BE2C (cell line): ENCODE data around the gene RCAN1.
"Not testable (repeated sequence)": the region's sequence is repeated elsewhere in the genome, so short reads cannot be mapped to it uniquely, and the experiment has no call there.

Source experiments
- DNase-seq: peaks from one replicate; pipeline ENCODE4 v3.0.0-alpha.2; 2020
- H3K27me3 ChIP-seq: fragments of 250-450 bp; sonication (Bioruptor Pico); 2 replicates; pipeline ENCODE4 v1.5.1; 2020; ENCODE audit warnings: mild to moderate bottlenecking
- H3K36me3 ChIP-seq: fragments of 250-450 bp; sonication (Bioruptor Pico); 2 replicates; pipeline ENCODE4 v1.5.1; 2020; ENCODE audit warnings: mild to moderate bottlenecking
- H3K4me1 ChIP-seq: fragments of 250-450 bp; sonication (Bioruptor Pico); 2 replicates; pipeline ENCODE4 v1.5.1; 2020
- H3K4me3 ChIP-seq: 2 replicates; pipeline ENCODE4 v1.5.1; 2011; ENCODE audit warnings: low read depth, low read length
- H3K9me3 ChIP-seq: fragments of 250-450 bp; sonication (Bioruptor Pico); 2 replicates; pipeline ENCODE4 v1.5.1; 2020
- CTCF ChIP-seq: IDR thresholded peaks from 2 replicates; pipeline ENCODE4 v1.5.1; 2012; ENCODE audit warnings: mild to moderate bottlenecking, low read depth, low read length

Gene RCAN1

DNA sequence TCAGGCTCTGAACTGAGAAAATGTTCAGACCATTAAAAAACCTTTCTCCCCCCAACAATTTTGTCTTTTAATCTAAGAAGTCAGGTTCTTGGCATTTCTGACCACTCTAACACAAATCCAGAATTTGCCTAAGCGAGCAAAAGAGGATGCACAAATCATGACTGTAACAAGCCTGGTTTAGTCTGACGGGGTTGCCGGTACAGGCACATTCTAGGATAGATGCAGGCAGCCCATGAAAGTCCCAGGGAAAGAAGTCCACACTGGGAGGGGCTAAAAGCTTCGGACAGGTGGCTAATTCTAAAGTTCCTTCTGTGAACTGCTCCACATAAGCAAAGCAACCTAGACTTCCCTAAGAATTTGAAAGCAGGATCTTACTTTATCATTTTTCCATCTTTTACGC, 54.9 kb downstream of the RCAN1 start:
- Histone ChIP-seq H3K36me3 (no peaks in the 10 kb centered on the region), H3K4me1 (no peaks in the 10 kb centered on the region), H3K27me3 (no peaks in the 10 kb centered on the region), H3K4me3 (no peak overlapping the region), H3K9me3 (no peaks in the 10 kb centered on the region)
- TF ChIP-seq CTCF, result no peak
- no peak for DNase-seq

- no peak for DNase-seq
- no peak overlapping the region for H3K4me3 ChIP-seq
- H3K9me3 ChIP-seq, result no peaks in the 10 kb centered on the region
- no peaks in the 10 kb centered on the region for H3K4me1 ChIP-seq
- no peaks in the 10 kb centered on the region for H3K36me3 ChIP-seq
- no peaks in the 10 kb centered on the region for H3K27me3 ChIP-seq
- no peak for TF ChIP-seq CTCF
Observed at GRCh38 chr21:34559089-34559631, 55.8 kb downstream of the RCAN1 start.

GRCh38 chr21:34558166-34558565, 56.7 kb downstream of the RCAN1 start:
- TF ChIP-seq CTCF, result no peak
- H3K9me3 ChIP-seq, result no peaks in the 10 kb centered on the region
- no peaks in the 10 kb centered on the region for H3K36me3 ChIP-seq
- no peaks in the 10 kb centered on the region for H3K27me3 ChIP-seq
- no peak for DNase-seq
- no peaks in the 10 kb centered on the region for H3K4me1 ChIP-seq
- no peak overlapping the region for H3K4me3 ChIP-seq

DNA sequence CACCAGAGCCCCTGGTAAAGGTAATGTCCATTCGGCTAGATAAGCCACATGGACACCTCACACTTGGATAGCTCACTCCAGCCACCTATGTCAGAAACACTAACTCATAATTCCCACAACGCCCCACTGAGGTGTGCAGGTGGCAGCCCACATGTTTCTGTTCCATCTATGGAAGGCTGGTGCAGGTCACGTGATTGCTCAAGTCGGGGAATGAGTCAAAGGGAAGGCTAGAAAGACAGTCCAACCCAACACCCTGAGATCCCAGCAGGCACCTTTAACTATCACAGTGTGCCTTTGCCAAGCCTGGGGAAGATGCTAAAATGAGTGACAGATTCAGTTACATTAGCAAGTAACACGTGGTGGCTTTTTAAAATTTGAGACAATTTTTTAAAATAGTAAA, 57.7 kb downstream of the RCAN1 start:
- Histone ChIP-seq H3K4me1 (no peaks in the 10 kb centered on the region), H3K27me3 (no peaks in the 10 kb centered on the region), H3K9me3 (no peaks in the 10 kb centered on the region), H3K36me3 (no peaks in the 10 kb centered on the region), H3K4me3 (no peak overlapping the region)
- DNase-seq, result no peak
- TF ChIP-seq CTCF, result no peak

DNA sequence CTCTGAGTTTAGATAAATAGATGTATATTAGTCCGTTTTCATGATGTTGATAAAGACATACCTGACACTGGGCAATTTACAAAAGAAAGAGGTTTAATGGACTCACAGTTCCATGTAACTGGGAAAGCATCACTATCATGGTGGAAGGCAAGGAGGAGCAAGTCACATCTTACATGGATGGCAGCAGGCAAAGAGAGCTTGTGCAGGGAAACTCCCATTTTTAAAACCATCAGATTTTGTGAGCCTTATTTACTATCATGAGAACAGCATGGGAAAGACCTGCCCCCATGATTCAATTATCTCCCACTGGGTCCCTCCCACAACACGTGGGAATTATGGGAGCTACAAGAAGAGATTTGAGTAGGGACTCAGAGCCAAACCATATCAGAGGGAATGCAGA, 60.2 kb downstream of the RCAN1 start:
- not testable (repeated sequence) for H3K27me3 ChIP-seq, H3K4me3 ChIP-seq, H3K36me3 ChIP-seq, H3K4me1 ChIP-seq, H3K9me3 ChIP-seq, DNase-seq

GRCh38 chr21:34554227-34554626, 60.7 kb downstream of the RCAN1 start:
- no peaks in the 10 kb centered on the region for H3K4me1 ChIP-seq
- no peak overlapping the region for H3K4me3 ChIP-seq
- no peaks in the 10 kb centered on the region for H3K27me3 ChIP-seq
- no peak for DNase-seq
- no peaks in the 10 kb centered on the region for H3K9me3 ChIP-seq
- TF ChIP-seq CTCF, result no peak
- H3K36me3 ChIP-seq, result no peaks in the 10 kb centered on the region
